K562 treated with DMSO at 1 percent for 48 hours (cell line): ENCODE results near the gene TLK2. TPM values are rescaled to one million over a fixed set of nuclear protein-coding genes. Genes with fewer than 3 reads are reported as not detected.

Experiments used
- total RNA-seq: library from RNA; unstranded; fragments of 300-600 nt; gene quantifications from 2 replicates; pipeline ENCODE4 v1.2.3, GENCODE V29; 2022; ENCODE audit warnings: low replicate concordance; ENCODE audit errors: extremely low read depth

The TLK2 gene
- total RNA-seq = not detected in 2 replicates

DNA sequence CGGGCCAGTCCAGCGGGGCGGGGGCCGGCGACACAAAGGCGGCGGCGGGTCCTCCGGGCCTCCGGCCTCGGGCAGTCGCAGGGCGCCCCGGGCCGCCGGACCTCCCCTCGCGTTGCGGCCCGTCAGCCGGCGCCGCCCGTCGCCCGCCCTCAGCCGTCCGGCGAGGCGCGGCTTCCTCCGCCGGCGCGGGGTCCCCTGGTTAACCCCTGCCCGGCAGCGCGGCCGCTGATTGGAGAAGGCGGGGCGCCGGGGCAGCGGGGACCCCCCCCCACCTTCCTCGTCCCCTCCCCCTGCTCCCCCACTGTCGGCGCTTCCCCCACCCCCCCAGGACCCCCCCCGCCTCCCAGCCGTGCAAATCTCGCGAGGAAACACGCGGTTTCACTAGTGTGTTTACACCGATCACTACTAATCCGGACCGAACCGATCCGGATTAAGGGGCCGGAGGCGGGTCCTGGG is at the start of gene TLK2:
Gene TLK2 (plus strand): TSS at position 402 of the 456 bp plus-strand sequence. CDS start 2,301 bp downstream, outside the sequence.

GRCh38 chr17:62627219-62627903 is 148.7 kb downstream of the TLK2 start, which contains the start of gene MRC2:
TSS of gene MRC2 (plus strand) at chr17:62627670. CDS start at chr17:62627803, 133 bp downstream.

Other genes with a start within 250 kb of the TLK2 start
- gene EFCAB3, start 98.3 kb upstream of the TLK2 start, total RNA-seq = not detected in 2 replicates
- gene METTL2A, start 54.9 kb upstream of the TLK2 start, total RNA-seq = not detected in 2 replicates
- gene MRC2, start 148.8 kb downstream of the TLK2 start, total RNA-seq = not detected in 2 replicates